Measurements from ENCODE around the gene AGFG2.

AGFG2 gene

GRCh38 chr7:100612730-100613390 is 73.9 kb downstream of the AGFG2 start:
- no peak for DNase-seq (ENCODE audit: low read depth)

GRCh38 chr7:100613412-100614175 is 74.6 kb downstream of the AGFG2 start:
- DNase-seq (ENCODE audit: low read depth) = no peak
- peak overlapping the region; percentile 76 for H3K4me3 ChIP-seq (replicated peaks; ENCODE audit: low read depth, low read length)
- TF ChIP-seq CTCF (IDR thresholded peaks at IDR 0.05; ENCODE audit: low read length, missing control alignments) = no peak

More at GRCh38 chr7:100612730-100613390, 73.9 kb downstream of the AGFG2 start:
- TF ChIP-seq CTCF (IDR thresholded peaks at IDR 0.05; ENCODE audit: low read length, missing control alignments) = peak; percentile 13
- H3K4me3 ChIP-seq (replicated peaks; ENCODE audit: low read depth, low read length) = peak overlapping the region; percentile 76

DNA sequence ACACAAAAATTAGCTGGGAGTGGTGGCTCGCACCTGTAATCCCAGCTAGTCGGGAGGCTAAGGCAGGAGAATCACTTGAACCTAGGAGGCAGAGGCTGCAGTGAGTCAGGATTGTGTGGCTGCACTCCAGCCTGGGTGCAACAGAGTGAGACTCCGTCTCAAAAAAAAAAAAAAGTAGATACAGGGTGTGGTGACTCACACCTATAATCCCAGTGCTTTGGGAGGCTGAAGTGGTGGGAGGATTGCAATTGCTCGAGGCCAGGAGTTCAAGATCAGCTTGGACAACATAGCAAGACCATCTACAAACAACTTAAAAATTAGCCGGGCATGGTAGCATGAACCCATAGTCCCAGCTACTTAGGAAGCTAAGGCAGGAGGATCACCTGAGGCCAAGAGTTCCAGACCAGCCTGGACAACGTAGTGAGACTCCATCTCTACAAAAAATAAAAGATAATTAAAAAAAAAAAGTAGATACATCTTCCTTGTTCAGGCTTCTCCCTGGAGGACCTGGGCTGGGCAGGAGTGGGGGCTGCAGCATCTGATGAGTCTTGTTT is 75.4 kb downstream of the AGFG2 start:
- TF ChIP-seq CTCF (IDR thresholded peaks at IDR 0.05; ENCODE audit: low read length, missing control alignments) = no peak
- H3K4me3 ChIP-seq (replicated peaks; ENCODE audit: low read depth, low read length) = no peak overlapping the region
- no peak for DNase-seq (ENCODE audit: low read depth)
